ENCODE data around the gene KDM4B.
"Not testable (repeated sequence)": the region's sequence is repeated elsewhere in the genome, so short reads cannot be mapped to it uniquely, and the experiment has no call there.

KDM4B gene

GRCh38 chr19:5188548-5189317 is 219.8 kb downstream of the KDM4B start:
- no peak for TF ChIP-seq CTCF (IDR thresholded peaks at IDR 0.05; ENCODE audit: low read depth, low read length)
- H3K4me3 ChIP-seq (ENCODE audit: low read depth, low read length) = no peak overlapping the region

- H3K4me3 ChIP-seq (ENCODE audit: low read depth, low read length) = no peak overlapping the region
- no peak for TF ChIP-seq CTCF (IDR thresholded peaks at IDR 0.05; ENCODE audit: low read depth, low read length)
These were observed 220.3 kb downstream of the KDM4B start for GRCh38 chr19:5189318-5189607.

DNA sequence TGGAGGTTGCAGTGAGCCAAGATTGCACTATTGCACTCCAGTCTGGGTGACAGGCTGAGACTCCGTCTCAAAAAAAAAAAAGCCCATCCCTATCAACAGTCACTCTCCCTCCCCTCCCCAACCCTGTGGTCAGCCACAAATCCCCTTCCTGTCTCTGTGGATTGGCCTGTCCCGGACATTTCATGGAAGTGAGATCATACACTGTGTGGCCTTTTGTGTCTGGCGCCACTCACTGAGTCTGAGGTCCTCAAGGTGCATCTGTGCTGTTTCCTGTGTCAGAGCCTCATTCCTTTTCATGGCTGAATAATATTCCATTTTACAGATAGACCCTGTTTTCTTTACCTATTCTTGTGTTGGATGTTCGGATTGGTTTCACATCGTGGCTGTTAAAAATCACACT is 222.2 kb downstream of the KDM4B start:
- TF ChIP-seq CTCF (IDR thresholded peaks at IDR 0.05; ENCODE audit: low read depth, low read length) = no peak
- H3K4me3 ChIP-seq (ENCODE audit: low read depth, low read length) = no peak overlapping the region

DNA sequence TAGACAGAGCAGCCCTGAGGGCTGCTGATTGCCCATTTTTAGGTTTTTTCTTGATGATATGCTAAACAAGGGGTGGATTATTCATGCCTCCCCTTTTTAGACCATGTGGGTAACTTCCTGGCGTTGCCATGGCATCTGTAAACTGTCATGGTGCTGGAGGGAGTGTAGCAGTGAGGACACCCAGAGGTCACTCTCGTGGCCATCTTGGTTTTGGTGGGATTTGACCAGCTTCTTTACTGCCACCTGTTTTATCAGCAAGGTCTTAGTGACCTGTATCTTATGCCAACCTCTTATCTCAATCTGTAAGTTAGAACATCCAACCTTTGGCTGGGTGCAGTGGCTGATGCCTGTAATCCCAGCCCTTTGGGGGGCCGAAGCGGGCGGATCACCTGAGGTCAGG is 223.7 kb downstream of the KDM4B start:
- H3K4me3 ChIP-seq (ENCODE audit: low read depth, low read length) = no peak overlapping the region
- TF ChIP-seq CTCF (IDR thresholded peaks at IDR 0.05; ENCODE audit: low read depth, low read length) = no peak

DNA sequence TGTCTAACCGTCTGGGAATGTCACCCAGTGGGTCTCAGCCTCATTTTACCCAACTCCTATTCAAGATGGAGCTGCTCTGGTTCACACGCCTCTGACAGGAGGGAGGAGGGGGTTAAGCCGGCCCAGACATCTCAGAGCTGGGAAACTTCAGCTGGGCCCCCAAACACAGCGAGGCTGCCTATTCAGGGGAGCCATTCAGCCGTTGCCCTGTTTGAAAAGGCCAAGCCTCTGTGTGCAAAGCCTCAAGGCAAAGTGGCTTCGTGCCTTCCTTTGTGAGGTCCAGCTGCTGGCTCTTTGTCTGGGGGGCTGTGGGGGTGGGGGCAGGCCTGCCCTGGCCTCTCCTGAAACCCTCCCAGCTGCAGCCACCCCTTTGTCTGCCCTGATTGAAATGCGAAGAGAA is 224.3 kb downstream of the KDM4B start:
- H3K4me3 ChIP-seq (ENCODE audit: low read depth, low read length) = no peak overlapping the region
- no peak for TF ChIP-seq CTCF (IDR thresholded peaks at IDR 0.05; ENCODE audit: low read depth, low read length)

GRCh38 chr19:5194641-5195040 is 225.7 kb downstream of the KDM4B start:
- no peak for TF ChIP-seq CTCF (IDR thresholded peaks at IDR 0.05; ENCODE audit: low read depth, low read length)
- no peak overlapping the region for H3K4me3 ChIP-seq (ENCODE audit: low read depth, low read length)

GRCh38 chr19:5195587-5195986 is 226.7 kb downstream of the KDM4B start:
- not testable (repeated sequence) for H3K4me3 ChIP-seq (ENCODE audit: low read depth, low read length)

GRCh38 chr19:5196832-5197231 is 227.9 kb downstream of the KDM4B start:
- TF ChIP-seq CTCF (IDR thresholded peaks at IDR 0.05; ENCODE audit: low read depth, low read length) = no peak

More at GRCh38 chr19:5196832-5197231, 227.9 kb downstream of the KDM4B start:
- no peak overlapping the region for H3K4me3 ChIP-seq (ENCODE audit: low read depth, low read length)

All from WI38 (cell line).